ENCODE data around the gene SMIM38.

SMIM38 gene

GRCh38 chr11:69199583-69200315, 44.0 kb downstream of the SMIM38 start:
- TF ChIP-seq, protein P1, sequence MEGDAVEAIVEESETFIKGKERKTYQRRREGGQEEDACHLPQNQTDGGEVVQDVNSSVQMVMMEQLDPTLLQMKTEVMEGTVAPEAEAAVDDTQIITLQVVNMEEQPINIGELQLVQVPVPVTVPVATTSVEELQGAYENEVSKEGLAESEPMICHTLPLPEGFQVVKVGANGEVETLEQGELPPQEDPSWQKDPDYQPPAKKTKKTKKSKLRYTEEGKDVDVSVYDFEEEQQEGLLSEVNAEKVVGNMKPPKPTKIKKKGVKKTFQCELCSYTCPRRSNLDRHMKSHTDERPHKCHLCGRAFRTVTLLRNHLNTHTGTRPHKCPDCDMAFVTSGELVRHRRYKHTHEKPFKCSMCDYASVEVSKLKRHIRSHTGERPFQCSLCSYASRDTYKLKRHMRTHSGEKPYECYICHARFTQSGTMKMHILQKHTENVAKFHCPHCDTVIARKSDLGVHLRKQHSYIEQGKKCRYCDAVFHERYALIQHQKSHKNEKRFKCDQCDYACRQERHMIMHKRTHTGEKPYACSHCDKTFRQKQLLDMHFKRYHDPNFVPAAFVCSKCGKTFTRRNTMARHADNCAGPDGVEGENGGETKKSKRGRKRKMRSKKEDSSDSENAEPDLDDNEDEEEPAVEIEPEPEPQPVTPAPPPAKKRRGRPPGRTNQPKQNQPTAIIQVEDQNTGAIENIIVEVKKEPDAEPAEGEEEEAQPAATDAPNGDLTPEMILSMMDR (IDR thresholded peaks at IDR 0.05; ENCODE audit: low read length, missing control alignments): no peak
- no peak for DNase-seq (ENCODE audit: low read depth)
- no peak overlapping the region for H3K4me3 ChIP-seq (replicated peaks; ENCODE audit: low read depth, low read length)

DNA sequence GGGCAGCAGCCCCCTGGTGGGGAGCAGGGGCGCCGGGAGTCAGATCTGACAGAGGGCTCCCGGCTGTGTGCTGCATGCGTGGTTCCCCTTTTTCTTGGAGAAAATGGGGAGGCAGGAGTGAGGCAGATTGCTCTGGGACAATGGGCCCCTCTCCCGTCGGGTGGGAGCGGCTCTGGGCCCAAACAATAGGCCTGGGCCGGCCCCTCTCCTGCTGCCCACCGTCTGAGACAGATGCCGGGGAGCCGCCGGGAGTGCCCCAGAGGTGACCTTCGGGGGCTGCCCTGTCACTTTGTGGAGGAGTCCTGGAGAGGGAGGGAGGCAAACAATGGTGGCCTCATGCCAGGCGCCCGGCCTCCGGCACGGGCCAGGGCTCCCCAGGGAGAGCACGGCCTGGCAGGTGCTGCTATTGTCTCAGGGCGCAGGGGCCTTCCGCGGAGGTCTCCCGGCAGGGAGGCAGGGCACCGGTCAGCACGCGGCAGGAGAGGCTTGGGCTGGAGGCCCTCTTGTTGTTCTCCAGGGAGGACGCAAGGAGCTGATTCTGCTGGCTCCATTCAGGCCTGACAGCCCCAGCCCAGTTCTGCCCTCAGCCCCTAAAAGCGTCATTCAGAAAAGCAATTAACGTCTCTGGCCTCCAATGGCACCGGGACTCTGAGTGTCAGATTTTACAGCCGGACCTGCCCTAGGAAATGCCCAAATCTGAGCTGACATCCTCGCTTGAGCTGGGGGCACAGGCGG, 44.8 kb downstream of the SMIM38 start:
- TF ChIP-seq, protein P1 (IDR thresholded peaks at IDR 0.05; ENCODE audit: low read length, missing control alignments): no peak
- H3K4me3 ChIP-seq (replicated peaks; ENCODE audit: low read depth, low read length): no peak overlapping the region
- DNase-seq (ENCODE audit: low read depth): no peak

DNA sequence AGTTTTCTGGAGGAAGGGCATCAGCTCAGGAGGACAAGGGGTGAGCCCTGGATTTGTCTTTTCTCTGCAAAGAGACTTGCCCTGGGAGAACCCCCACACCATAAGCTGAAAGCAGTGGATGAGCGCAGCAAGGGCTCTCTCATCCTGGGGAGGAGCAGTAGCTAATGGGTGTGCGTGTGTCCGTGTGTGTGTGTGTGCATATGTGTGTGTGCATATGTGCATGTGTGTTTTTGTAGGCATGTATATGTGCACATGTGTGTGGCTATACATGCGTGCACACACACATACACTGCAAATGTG, 45.3 kb downstream of the SMIM38 start:
- TF ChIP-seq, protein P1 (IDR thresholded peaks at IDR 0.05; ENCODE audit: low read length, missing control alignments): no peak
- no peak for DNase-seq (ENCODE audit: low read depth)
- H3K4me3 ChIP-seq (replicated peaks; ENCODE audit: low read depth, low read length): no peak overlapping the region

GRCh38 chr11:69201764-69202370, 46.1 kb downstream of the SMIM38 start:
- H3K4me3 ChIP-seq (replicated peaks; ENCODE audit: low read depth, low read length): no peak overlapping the region
- TF ChIP-seq, protein P1 (IDR thresholded peaks at IDR 0.05; ENCODE audit: low read length, missing control alignments): no peak
- no peak for DNase-seq (ENCODE audit: low read depth)

DNA sequence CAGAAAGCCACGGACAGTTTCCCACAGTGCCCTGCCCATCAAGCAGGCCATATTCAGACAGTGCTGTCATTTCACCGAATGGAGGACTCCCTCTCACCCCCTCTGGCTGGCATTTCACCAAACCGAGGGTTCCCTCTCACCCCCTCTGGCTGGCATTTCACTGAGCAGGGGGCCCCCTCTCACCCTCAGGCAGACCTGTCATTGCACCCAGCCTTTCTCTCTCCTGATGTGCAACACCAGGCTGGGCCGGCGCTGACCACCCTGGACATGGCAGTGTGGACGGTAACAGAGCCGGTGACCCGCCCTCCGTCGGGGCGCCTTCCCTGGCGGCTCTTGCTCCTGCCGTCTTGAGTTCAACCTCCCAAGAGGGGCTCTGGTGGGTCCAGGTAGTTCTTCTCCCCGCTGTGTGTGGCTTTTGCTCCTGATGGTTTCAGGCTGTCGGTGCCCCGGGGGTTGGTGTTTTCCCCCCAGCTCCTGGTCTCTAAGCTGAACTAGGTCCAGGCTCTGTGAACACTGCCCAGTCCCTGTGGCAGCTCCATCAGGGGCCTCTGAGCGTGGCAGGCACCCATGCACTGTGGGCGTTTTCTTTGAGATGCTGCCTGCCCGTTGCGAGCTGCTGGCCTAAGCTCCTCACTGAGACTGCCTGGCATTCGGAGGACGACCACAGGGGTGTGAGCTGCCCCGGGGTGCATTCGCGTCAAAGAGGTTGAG, 46.9 kb downstream of the SMIM38 start:
- no peak overlapping the region for H3K4me3 ChIP-seq (replicated peaks; ENCODE audit: low read depth, low read length)
- DNase-seq (ENCODE audit: low read depth): no peak
- TF ChIP-seq, protein P1 (IDR thresholded peaks at IDR 0.05; ENCODE audit: low read length, missing control alignments): no peak

DNA sequence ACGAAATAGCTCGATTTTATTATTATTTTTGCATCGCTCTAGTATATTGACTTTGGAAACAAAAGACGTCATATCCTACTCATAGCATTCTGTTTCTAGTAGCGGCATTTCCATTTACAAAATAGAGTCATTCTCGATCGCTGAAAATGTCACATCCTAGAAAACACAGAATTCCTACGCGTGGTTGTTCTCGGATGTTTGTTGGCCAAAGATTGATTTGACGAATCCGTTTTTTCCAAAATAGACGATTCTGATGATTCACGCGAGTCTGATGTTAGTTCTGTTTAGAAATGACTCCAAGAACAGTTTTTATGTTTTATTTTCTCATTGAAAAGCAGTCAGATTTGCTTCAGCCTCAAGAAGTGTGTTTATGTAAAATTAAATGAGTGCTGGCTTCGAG, 47.6 kb downstream of the SMIM38 start:
- no peak for DNase-seq (ENCODE audit: low read depth)
- H3K4me3 ChIP-seq (replicated peaks; ENCODE audit: low read depth, low read length): no peak overlapping the region
- TF ChIP-seq, protein P1 (IDR thresholded peaks at IDR 0.05; ENCODE audit: low read length, missing control alignments): no peak

Measured in fibroblast of pulmonary artery (primary cell).